ENCODE measurements around the gene SLC8B1.

The SLC8B1 gene

GRCh38 chr12:113267621-113268020 is 67.3 kb downstream of the SLC8B1 start:
- DNase-seq = no peak

- no peak for DNase-seq
Measured at GRCh38 chr12:113266106-113266895, 68.6 kb downstream of the SLC8B1 start.

GRCh38 chr12:113263431-113263963 is 71.4 kb downstream of the SLC8B1 start:
- DNase-seq = no peak

GRCh38 chr12:113262710-113263109 is 72.2 kb downstream of the SLC8B1 start:
- DNase-seq = no peak

- DNase-seq = no peak
Measured at GRCh38 chr12:113261847-113262470, 73.0 kb downstream of the SLC8B1 start.

GRCh38 chr12:113260636-113261300 is 74.1 kb downstream of the SLC8B1 start:
- no peak for DNase-seq

GRCh38 chr12:113260127-113260526 is 74.8 kb downstream of the SLC8B1 start:
- DNase-seq = no peak

- DNase-seq = no peak
Measured at GRCh38 chr12:113257564-113257963, 77.3 kb downstream of the SLC8B1 start.

GRCh38 chr12:113254298-113254697 is 80.6 kb downstream of the SLC8B1 start:
- no peak for DNase-seq

- no peak for DNase-seq
Measured at GRCh38 chr12:113253532-113254285, 81.2 kb downstream of the SLC8B1 start.

- no peak for DNase-seq
Measured at GRCh38 chr12:113252494-113252893, 82.4 kb downstream of the SLC8B1 start.

GRCh38 chr12:113251404-113252070 is 83.4 kb downstream of the SLC8B1 start:
- DNase-seq = no peak

- no peak for DNase-seq
Measured at GRCh38 chr12:113250045-113250444, 84.9 kb downstream of the SLC8B1 start.

GRCh38 chr12:113249546-113249945 is 85.4 kb downstream of the SLC8B1 start:
- no peak for DNase-seq

- no peak for DNase-seq
Measured at GRCh38 chr12:113248842-113249435, 86.0 kb downstream of the SLC8B1 start.
